HG03342 (cell line): Measurements from ENCODE around the gene MIB2.

ENCODE experiments used
- ATAC-seq: cut with Tn5 transposase; IDR thresholded peaks from one replicate; pipeline ENCODE4 v1.9.1; 2021; ENCODE audit warnings: mild to moderate bottlenecking, moderate library complexity; ENCODE audit not compliant: unreplicated experiment

Gene MIB2

GRCh38 chr1:1614204-1614953, 921 bp upstream of the MIB2 start:
- no peak for ATAC-seq

DNA sequence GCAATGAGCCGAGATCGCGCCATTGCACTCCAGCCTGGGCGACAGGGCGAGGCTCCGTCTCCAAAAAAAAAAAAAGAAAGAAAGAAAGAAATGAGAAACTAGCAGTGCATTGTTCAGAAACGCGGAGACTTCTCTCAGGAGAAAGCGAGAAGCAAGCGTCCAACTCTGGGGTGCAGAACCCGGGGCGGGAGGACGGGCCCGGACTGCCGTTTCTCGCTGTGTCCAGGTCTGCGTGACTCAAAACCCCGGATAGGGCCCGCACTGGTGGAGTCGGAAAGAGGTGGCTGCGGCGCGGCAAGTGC, 395 bp upstream of the MIB2 start:
- no peak for ATAC-seq

GRCh38 chr1:1616045-1616790, 918 bp downstream of the MIB2 start:
- peak; percentile 21 for ATAC-seq

GRCh38 chr1:1616838-1617237, 1.5 kb downstream of the MIB2 start:
- no peak for ATAC-seq

- no peak for ATAC-seq
These were observed 2.2 kb downstream of the MIB2 start for GRCh38 chr1:1617516-1617915.

DNA sequence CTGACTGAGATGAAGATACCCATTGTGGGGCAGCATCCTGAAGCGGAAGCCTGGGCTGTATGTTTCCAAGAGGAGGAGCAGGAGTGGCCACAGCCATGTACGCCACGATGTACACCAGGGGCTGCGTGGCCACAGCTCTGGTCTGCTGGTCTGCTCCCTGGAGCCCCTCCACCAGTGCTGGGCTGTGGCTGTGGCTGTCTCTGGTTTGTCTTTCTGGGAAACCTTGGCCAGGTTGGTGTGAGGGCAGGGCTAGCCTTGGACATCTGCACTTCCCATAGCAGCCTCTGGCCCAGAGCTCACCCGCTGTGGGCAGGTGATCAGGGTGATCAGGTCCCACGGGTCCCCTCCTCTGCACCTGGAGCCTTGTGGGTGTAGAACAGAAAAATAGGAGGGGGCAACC, 2.6 kb downstream of the MIB2 start:
- no peak for ATAC-seq

- no peak for ATAC-seq
These were observed 3.2 kb downstream of the MIB2 start for GRCh38 chr1:1618396-1619068.

GRCh38 chr1:1619917-1620361, 4.6 kb downstream of the MIB2 start:
- no peak for ATAC-seq

- ATAC-seq: no peak
These were observed 5.3 kb downstream of the MIB2 start for GRCh38 chr1:1620433-1621139.

GRCh38 chr1:1621173-1622009, 6.1 kb downstream of the MIB2 start:
- no peak for ATAC-seq

GRCh38 chr1:1622010-1622787, 6.9 kb downstream of the MIB2 start:
- no peak for ATAC-seq

DNA sequence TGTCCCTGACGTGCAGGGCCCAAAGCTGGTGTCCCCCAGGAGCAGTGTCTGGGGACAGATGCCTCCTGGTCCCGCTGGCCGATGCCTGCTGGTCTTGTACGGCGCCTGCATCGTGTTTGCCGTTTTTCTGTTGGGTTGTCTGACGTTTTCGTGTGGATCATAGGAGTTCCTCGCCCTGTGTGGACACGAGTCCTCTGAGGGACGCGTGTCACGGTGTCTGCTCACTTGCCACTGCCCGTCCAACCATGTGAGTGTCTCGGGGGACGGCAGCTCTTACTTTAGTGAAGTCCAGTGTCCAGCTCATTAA, 7.4 kb downstream of the MIB2 start:
- no peak for ATAC-seq

DNA sequence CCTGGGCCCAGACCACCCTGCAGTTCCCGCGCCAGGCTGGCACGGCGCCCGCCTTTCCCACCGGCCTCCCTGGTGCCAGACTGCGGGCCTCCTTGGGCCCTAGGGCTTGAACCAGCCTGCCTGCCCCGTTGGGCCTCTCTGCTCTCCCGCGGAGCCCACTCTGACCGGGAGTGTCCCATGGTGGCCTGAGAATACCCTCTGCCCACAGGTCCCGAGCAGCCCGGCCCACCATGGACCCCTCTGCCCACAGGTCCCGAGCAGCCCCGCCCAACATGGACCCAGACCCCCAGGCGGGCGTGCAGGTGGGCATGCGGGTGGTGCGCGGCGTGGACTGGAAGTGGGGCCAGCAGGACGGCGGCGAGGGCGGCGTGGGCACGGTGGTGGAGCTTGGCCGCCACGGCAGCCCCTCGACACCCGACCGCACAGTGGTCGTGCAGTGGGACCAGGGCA, 7.9 kb downstream of the MIB2 start:
- no peak for ATAC-seq

DNA sequence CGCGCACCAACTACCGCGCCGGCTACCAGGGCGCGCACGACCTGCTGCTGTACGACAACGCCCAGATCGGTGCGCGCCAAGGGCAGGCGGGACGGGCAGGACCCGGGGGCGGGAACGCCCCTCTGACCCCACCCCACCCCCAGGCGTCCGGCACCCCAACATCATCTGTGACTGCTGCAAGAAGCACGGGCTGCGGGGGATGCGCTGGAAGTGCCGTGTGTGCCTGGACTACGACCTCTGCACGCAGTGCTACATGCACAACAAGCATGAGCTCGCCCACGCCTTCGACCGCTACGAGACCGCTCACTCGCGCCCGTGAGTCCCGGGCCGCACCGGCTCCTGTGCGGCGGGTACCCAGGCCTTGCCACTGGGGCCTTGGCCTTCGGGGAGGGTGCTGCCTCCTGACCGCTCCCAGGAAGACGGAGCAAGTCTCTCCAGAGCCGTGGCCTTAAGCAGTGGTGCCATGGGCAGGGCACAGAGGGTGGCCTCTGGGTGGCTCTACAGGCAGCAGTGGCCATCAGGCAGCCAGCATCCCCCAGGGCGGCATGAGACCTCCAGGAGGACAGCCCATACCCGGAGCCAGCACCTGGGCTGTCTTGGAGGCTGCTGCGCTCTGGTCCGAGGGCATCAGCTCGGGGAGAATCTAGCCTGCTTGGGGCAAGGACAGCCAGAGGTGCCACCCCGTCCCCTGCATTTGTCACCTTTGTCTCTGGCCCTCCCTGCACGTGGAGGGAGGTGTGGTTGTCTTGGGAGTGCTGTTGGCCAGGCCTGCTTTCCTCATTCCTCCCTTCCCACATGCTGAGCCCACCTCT, 8.5 kb downstream of the MIB2 start:
- ATAC-seq: no peak

DNA sequence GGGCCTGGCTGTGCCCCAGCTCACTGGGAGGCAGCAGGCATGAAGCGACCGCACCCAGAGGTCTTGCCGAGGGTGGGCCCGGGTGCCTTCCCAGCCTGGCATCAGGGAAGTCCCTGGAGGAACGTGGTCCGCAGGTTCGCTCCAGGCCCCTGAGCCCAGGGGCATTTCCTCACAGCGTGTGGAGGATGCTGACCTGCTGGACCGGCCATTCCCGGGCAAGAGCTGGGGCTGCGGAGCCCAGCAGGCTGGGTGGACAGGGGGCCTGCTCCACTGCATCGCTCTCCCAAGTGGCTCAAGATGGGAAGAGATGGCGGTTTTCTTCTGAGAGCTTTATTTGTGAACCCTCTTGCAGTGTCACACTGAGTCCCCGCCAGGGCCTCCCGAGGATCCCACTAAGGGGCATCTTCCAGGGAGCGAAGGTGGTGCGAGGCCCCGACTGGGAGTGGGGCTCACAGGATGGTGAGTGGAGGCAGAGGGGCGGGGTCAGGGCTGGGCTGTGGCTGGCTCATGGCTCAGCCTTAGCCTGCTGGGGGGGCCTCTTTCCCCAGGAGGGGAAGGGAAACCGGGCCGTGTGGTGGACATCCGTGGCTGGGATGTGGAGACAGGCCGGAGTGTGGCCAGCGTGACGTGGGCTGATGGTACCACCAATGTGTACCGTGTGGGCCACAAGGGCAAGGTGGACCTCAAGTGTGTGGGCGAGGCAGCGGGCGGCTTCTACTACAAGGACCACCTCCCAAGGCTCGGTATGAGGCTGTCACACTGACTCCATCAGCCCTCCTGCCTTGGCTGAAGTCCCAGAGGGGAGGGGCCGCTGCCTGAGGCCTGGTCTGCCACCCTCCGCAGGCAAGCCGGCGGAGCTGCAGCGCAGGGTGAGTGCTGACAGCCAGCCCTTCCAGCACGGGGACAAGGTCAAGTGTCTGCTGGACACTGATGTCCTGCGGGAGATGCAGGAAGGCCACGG, 9.4 kb downstream of the MIB2 start:
- ATAC-seq: no peak

GRCh38 chr1:1625404-1625775, 10.1 kb downstream of the MIB2 start:
- no peak for ATAC-seq

DNA sequence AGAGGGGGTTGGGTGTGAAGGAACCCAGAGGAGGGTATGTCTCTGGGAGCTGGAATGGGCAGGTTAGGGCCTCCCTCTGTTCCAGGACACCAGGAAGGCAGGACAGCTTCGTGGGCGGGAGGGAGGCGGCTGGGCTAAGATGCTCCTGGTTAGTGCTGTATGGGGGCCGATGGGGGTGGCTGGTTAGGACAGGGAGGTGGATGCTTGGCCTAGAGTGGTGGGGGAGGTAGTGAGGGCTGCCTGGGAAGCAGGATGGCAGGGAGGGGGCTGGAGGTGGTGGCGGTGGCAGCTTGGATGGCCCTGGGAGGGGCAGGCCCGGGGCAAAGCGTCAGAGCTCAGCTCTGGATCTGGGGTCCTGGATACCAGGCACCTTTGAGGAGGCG, 10.5 kb downstream of the MIB2 start:
- ATAC-seq: no peak
